ENCODE measurements around the gene PXN.
"Not testable (repeated sequence)": the region's sequence is repeated elsewhere in the genome, so short reads cannot be mapped to it uniquely, and the experiment has no call there.

PXN gene

GRCh38 chr12:120252071-120252906, 13.2 kb downstream of the PXN start:
- no peak for TF ChIP-seq CTCF (conservative IDR thresholded peaks at IDR 0.05; ENCODE audit: low read depth, low read length)
- no peak overlapping the region for H3K4me3 ChIP-seq (ENCODE audit: low read depth, low read length)
- DNase-seq (ENCODE audit: low read depth), result no peak

- not testable (repeated sequence) for DNase-seq (ENCODE audit: low read depth); H3K4me3 ChIP-seq (ENCODE audit: low read depth, low read length)
Measured at GRCh38 chr12:120251364-120252070, 14.0 kb downstream of the PXN start.

GRCh38 chr12:120249875-120250795, 15.4 kb downstream of the PXN start:
- TF ChIP-seq CTCF (conservative IDR thresholded peaks at IDR 0.05; ENCODE audit: low read depth, low read length), result no peak

GRCh38 chr12:120249266-120249874, 16.2 kb downstream of the PXN start:
- no peak for DNase-seq (ENCODE audit: low read depth)
- H3K4me3 ChIP-seq (ENCODE audit: low read depth, low read length), result no peak overlapping the region
- TF ChIP-seq CTCF (conservative IDR thresholded peaks at IDR 0.05; ENCODE audit: low read depth, low read length), result no peak

More at GRCh38 chr12:120249875-120250795, 15.4 kb downstream of the PXN start:
- DNase-seq (ENCODE audit: low read depth), result no peak
- no peak overlapping the region for H3K4me3 ChIP-seq (ENCODE audit: low read depth, low read length)

- no peak overlapping the region for H3K4me3 ChIP-seq (ENCODE audit: low read depth, low read length)
- TF ChIP-seq CTCF (conservative IDR thresholded peaks at IDR 0.05; ENCODE audit: low read depth, low read length), result no peak
- peak; percentile 62 for DNase-seq (ENCODE audit: low read depth)
Measured at GRCh38 chr12:120247621-120248030, 17.9 kb downstream of the PXN start.

GRCh38 chr12:120247183-120247582, 18.3 kb downstream of the PXN start:
- H3K4me3 ChIP-seq (ENCODE audit: low read depth, low read length), result no peak overlapping the region
- no peak for TF ChIP-seq CTCF (conservative IDR thresholded peaks at IDR 0.05; ENCODE audit: low read depth, low read length)
- DNase-seq (ENCODE audit: low read depth), result no peak

GRCh38 chr12:120246705-120247104, 18.8 kb downstream of the PXN start:
- not testable (repeated sequence) for H3K4me3 ChIP-seq (ENCODE audit: low read depth, low read length); DNase-seq (ENCODE audit: low read depth)

Data from choroid plexus epithelial cell (primary cell).